Measurements from ENCODE around the gene NECTIN4.

NECTIN4 gene

GRCh38 chr1:161111117-161111516 is 21.8 kb upstream of the NECTIN4 start:
- no peak for DNase-seq

- no peak for DNase-seq
Observed at GRCh38 chr1:161106431-161106830, 17.1 kb upstream of the NECTIN4 start.

GRCh38 chr1:161100556-161100955 is 11.2 kb upstream of the NECTIN4 start:
- DNase-seq, result no peak

- DNase-seq, result no peak
Observed at GRCh38 chr1:161099090-161099802, 9.9 kb upstream of the NECTIN4 start.

- peak; percentile 79 for DNase-seq
Observed at GRCh38 chr1:161098210-161099068, 9.1 kb upstream of the NECTIN4 start, which contains the start of gene KLHDC9. KLHDC9 (plus strand) TSS chr1:161098361; CDS start chr1:161098536, 175 bp downstream.

- DNase-seq, result peak; percentile 29
Observed at GRCh38 chr1:161096530-161096929, 7.2 kb upstream of the NECTIN4 start.

- no peak for DNase-seq
Observed at GRCh38 chr1:161096015-161096414, 6.7 kb upstream of the NECTIN4 start.

- DNase-seq, result no peak
Observed at GRCh38 chr1:161095230-161095629, 5.9 kb upstream of the NECTIN4 start.

GRCh38 chr1:161094481-161094880 is 5.1 kb upstream of the NECTIN4 start:
- DNase-seq, result no peak

- DNase-seq, result no peak
Observed at GRCh38 chr1:161092621-161093028, 3.3 kb upstream of the NECTIN4 start.

GRCh38 chr1:161091796-161092507 is 2.6 kb upstream of the NECTIN4 start:
- no peak for DNase-seq

GRCh38 chr1:161091093-161091492 is 1.7 kb upstream of the NECTIN4 start:
- no peak for DNase-seq

GRCh38 chr1:161090617-161091016 is 1.3 kb upstream of the NECTIN4 start:
- no peak for DNase-seq

GRCh38 chr1:161089938-161090337 is 580 bp upstream of the NECTIN4 start:
- no peak for DNase-seq

GRCh38 chr1:161088587-161089110 is 709 bp downstream of the NECTIN4 start:
- no peak for DNase-seq

- DNase-seq, result no peak
Observed at GRCh38 chr1:161086457-161086856, 2.9 kb downstream of the NECTIN4 start.

GRCh38 chr1:161085165-161085564 is 4.2 kb downstream of the NECTIN4 start:
- DNase-seq, result no peak

GRCh38 chr1:161084597-161084988 is 4.8 kb downstream of the NECTIN4 start:
- DNase-seq, result no peak

GRCh38 chr1:161083748-161084596 is 5.4 kb downstream of the NECTIN4 start:
- DNase-seq, result no peak

- peak; percentile 87 for DNase-seq
Observed at GRCh38 chr1:161082996-161083747, 6.2 kb downstream of the NECTIN4 start.

- DNase-seq, result no peak
Observed at GRCh38 chr1:161082483-161082882, 6.9 kb downstream of the NECTIN4 start.
